Kidney (tissue), 14 donors: Measurements from ENCODE around the gene TMOD1. TPM values are rescaled to one million over a fixed set of nuclear protein-coding genes. Genes with fewer than 3 reads are reported as not detected.

Experiments
- DNase-seq, 5 donors: peaks; one replicate each; pipeline ENCODE4 v3.0.0-alpha.2; 2013 to 2020
- FAIRE-seq: peaks from 2 replicates; lab custom pipeline; 2012; peaks lifted over from hg19 to GRCh38; lab: Jason Lieb, UNC
- H3K27ac ChIP-seq, 2 donors: one replicate each; pipeline ENCODE4 v1.7.0; 2013; ENCODE audit warnings: low read depth in 2 of 2, low read length in 2 of 2, inconsistent platforms in 1 of 2
- H3K27me3 ChIP-seq: one replicate; pipeline ENCODE4 v1.7.1; 2013; ENCODE audit warnings: low read length, inconsistent platforms; ENCODE audit not compliant: control insufficient read depth, insufficient read depth
- H3K36me3 ChIP-seq, 3 donors: one replicate each; pipeline versions ENCODE4 v1.7.0 to v1.7.1; 2013; ENCODE audit warnings: low read length in 3 of 3, control low read depth in 1 of 3, inconsistent platforms in 1 of 3; ENCODE audit not compliant: insufficient read depth in 3 of 3, control insufficient read depth in 2 of 3
- H3K4me1 ChIP-seq, 3 donors: one replicate each; pipeline versions ENCODE4 v1.7.0 to v1.7.1; 2013; ENCODE audit warnings: low read length in 3 of 3, inconsistent platforms in 1 of 3, low read depth in 1 of 3; ENCODE audit not compliant: control insufficient read depth in 2 of 3, insufficient read depth in 2 of 3
- H3K4me3 ChIP-seq, 3 donors: one replicate each; pipeline versions ENCODE4 v1.7.0 to v1.8.1; 2013; ENCODE audit warnings: low read length in 3 of 3, control low read depth in 1 of 3, inconsistent platforms in 1 of 3
- H3K9ac ChIP-seq, 3 donors: one replicate each; pipeline versions ENCODE4 v1.7.0 to v1.7.1; 2013; ENCODE audit warnings: low read length in 3 of 3, control low read depth in 1 of 3, inconsistent platforms in 1 of 3
- H3K9me3 ChIP-seq, 3 donors: one replicate each; pipeline versions ENCODE4 v1.7.0 to v1.7.1; 2013; ENCODE audit warnings: low read length in 3 of 3, control low read depth in 1 of 3, inconsistent platforms in 1 of 3; ENCODE audit not compliant: control insufficient read depth in 2 of 3, insufficient read depth in 1 of 3
- intact Hi-C: fragments of 100-400 bp; cut with DNase I; formaldehyde crosslinking; loops from one replicate; pipeline ENCODE4 v1.11.1; 2022
- polyA plus RNA-seq: library from polyadenylated mRNA; stranded (reverse); fragments of 350-450 nt; fragmentation: Illumina TruSeq; extraction: RNeasy Lipid Tissue Mini Kit (QIAGEN cat#74804); gene quantifications from one replicate; pipeline ENCODE4 v1.2.3, GENCODE V29; 2014; ENCODE audit warnings: low read depth, low replicate concordance; ENCODE audit not compliant: insufficient read depth
- total RNA-seq: library from RNA; stranded (reverse); fragmentation: NEBNext Ultra II Directional; extraction: Animal tissue kit (Norgen Biotek cat#: 25700); gene quantifications from one replicate; pipeline ENCODE4 v1.2.1, GENCODE V29; 2021
- TF ChIP-seq, protein P1 (sequence below): IDR thresholded peaks from 3 replicates; pipeline ENCODE4 v1.5.1; 2012; ENCODE audit warnings: mild to moderate bottlenecking, moderate library complexity, borderline replicate concordance; ENCODE audit not compliant: insufficient read depth; ENCODE audit errors: extremely low read depth
- donor health status: control.
- donor health status: control.
- donor health status: control.
- donor health status: control.
- donor health status: control.
- donor health status: DM: yes; HTN: yes; CAD: no.
- donor health status: Normal renal cell carcinoma (clear cell type).

The TMOD1 gene
- total and polyA plus RNA-seq, 2 donors from 2014 or later, result 8.1 to 14.9 TPM

DNA sequence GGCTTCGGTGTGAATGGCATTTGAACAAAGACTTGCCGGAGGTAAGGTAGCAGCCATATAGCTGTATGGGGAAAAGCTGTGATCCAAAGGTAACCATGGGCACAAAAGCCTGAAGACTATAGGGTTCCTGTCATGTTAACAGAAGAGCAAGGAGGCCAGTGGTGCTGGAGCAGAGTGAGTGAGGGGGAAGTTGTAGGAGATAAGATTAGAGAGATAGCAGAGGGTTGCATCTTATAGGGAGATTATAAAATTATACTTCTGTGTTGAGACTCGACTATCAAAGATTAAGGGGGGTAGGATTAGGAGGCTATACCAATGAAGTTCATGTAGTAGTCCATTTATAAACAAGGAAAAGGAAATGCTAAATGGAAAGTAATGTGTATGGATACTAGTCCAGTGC, 135.4 kb downstream of the TMOD1 start:
- FAIRE-seq, result no peak
- no peaks in the 10 kb centered on the region for H3K27me3 ChIP-seq
- intact Hi-C loops, result no loop called here
- peaks cover 0 to 12% (median 7%) of the 10 kb centered on the region in 3 donors for H3K4me1 ChIP-seq
- peaks cover 0 to 5% (median 3%) of the 10 kb centered on the region in 3 donors for H3K36me3 ChIP-seq
- H3K9me3 ChIP-seq, result no peaks in the 10 kb centered on the region
- no peak for DNase-seq
- H3K4me3 ChIP-seq, result no peak overlapping the region
- no peak overlapping the region for H3K9ac ChIP-seq
- TF ChIP-seq, protein P1, sequence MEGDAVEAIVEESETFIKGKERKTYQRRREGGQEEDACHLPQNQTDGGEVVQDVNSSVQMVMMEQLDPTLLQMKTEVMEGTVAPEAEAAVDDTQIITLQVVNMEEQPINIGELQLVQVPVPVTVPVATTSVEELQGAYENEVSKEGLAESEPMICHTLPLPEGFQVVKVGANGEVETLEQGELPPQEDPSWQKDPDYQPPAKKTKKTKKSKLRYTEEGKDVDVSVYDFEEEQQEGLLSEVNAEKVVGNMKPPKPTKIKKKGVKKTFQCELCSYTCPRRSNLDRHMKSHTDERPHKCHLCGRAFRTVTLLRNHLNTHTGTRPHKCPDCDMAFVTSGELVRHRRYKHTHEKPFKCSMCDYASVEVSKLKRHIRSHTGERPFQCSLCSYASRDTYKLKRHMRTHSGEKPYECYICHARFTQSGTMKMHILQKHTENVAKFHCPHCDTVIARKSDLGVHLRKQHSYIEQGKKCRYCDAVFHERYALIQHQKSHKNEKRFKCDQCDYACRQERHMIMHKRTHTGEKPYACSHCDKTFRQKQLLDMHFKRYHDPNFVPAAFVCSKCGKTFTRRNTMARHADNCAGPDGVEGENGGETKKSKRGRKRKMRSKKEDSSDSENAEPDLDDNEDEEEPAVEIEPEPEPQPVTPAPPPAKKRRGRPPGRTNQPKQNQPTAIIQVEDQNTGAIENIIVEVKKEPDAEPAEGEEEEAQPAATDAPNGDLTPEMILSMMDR, result no peak
- H3K27ac ChIP-seq, result no peak overlapping the region

DNA sequence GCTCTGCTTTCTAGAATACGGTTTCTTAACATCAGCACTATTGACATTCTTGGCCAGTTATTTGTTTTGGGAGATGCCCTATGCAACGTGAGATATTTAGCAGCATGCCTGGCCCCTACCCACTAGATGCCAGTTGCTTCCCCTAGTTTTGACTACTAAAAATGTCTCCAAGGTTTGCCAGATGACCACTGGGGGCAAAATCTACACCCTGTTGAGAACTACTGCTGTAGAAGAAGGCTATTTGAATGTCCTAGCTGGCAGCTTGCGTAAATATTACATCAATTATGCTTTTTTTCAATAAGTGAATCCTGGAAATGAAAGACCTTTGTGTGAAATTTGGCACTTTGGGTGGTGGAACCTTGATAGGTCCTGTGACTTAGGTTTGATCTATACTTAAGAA, 137.2 kb downstream of the TMOD1 start:
- DNase-seq (no peak), FAIRE-seq (no peak)
- no peaks in the 10 kb centered on the region for H3K27me3 ChIP-seq
- intact Hi-C loops, result no loop called here
- H3K27ac ChIP-seq, result no peak overlapping the region
- peaks cover 2 to 19% (median 9%) of the 10 kb centered on the region in 3 donors for H3K36me3 ChIP-seq
- H3K4me1 ChIP-seq, result peaks cover 0 to 9% (median 4%) of the 10 kb centered on the region in 3 donors
- no peak overlapping the region for H3K4me3 ChIP-seq
- no peaks in the 10 kb centered on the region for H3K9me3 ChIP-seq
- TF ChIP-seq, protein P1, result no peak
- H3K9ac ChIP-seq, result no peak overlapping the region

DNA sequence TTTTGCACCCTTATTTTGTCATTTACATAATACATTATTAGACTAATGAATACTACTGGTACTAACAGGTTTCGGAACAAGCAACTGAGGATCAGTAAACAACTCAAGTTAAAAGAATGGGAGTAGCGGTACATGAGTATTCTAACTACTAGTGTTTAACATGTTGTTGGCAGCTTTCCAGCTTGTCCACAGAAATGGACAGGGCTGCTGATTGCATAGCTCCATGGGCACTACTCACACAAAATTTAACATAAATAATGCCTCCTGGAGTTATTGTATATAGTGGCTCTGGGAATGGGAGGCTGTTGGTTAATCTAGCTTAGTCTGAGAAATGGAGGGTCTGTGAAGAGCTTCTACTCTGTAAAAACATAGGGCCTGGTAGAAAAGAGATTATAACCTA, 138.9 kb downstream of the TMOD1 start:
- H3K27me3 ChIP-seq, result no peaks in the 10 kb centered on the region
- peaks cover 0 to 9% (median 4%) of the 10 kb centered on the region in 3 donors for H3K4me1 ChIP-seq
- TF ChIP-seq, protein P1, result no peak
- no peak for FAIRE-seq
- no peak for DNase-seq
- peaks cover 2 to 23% (median 20%) of the 10 kb centered on the region in 3 donors for H3K36me3 ChIP-seq
- no peak overlapping the region for H3K4me3 ChIP-seq
- H3K27ac ChIP-seq, result no peak overlapping the region
- no peak overlapping the region for H3K9ac ChIP-seq
- intact Hi-C loops, result no loop called here
- no peaks in the 10 kb centered on the region for H3K9me3 ChIP-seq

DNA sequence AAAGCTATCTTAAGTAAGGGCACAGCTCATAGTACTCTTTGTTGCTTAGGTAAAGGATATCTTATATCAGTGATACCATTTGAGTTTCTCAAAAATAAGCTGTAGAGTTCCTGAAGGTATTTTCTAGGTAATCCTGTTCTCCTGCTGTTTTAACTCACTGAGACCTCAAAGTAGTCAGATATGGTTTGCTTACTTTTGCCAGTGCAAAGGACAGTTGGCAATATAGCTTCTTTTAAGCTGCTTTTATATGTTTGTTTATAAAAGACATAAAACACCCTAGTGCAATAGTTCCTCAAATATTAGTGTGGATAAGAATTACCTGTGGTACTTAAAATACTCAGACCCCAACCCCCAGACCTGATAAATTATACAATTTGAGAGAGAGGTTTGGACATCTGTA, 144.3 kb downstream of the TMOD1 start:
- TF ChIP-seq, protein P1, result no peak
- Histone ChIP-seq H3K27ac (no peak overlapping the region), H3K4me1 (no peaks in the 10 kb centered on the region), H3K9ac (no peak overlapping the region), H3K27me3 (no peaks in the 10 kb centered on the region), H3K36me3 (peaks cover 2 to 44% (median 42%) of the 10 kb centered on the region in 3 donors), H3K9me3 (no peaks in the 10 kb centered on the region), H3K4me3 (no peak overlapping the region)
- FAIRE-seq (no peak), DNase-seq (no peak)
- intact Hi-C loops, result no loop called here
